Natural killer cell (primary cell): Measurements from ENCODE around the gene PHTF2. TPM values are rescaled to one million over a fixed set of nuclear protein-coding genes. Genes with fewer than 3 reads are reported as not detected.

Source experiments
- ATAC-seq, 3 donors: fragments of 150-1000 bp in 2 of 3; fragments of 200-7000 bp in 1 of 3; cut with Tn5 transposase; 1 replicate in 1 of 3; 2 replicates in 2 of 3; pipeline ENCODE4 v1.10.0; 2021; ENCODE audit warnings: mild to moderate bottlenecking in 2 of 3, moderate library complexity in 2 of 3
- DNase-seq, 2 donors: peaks; one replicate each; pipeline versions ENCODE4 v3.0.0 to v3.0.0-alpha.2; 2013 to 2021; ENCODE audit warnings: mixed read lengths in 1 of 2
- H3K27ac ChIP-seq: one replicate; pipeline ENCODE4 v1.5.1; 2013; ENCODE audit warnings: mild to moderate bottlenecking, low read length
- H3K27me3 ChIP-seq: one replicate; pipeline ENCODE4 v1.6.1; 2013; ENCODE audit warnings: low read length; ENCODE audit not compliant: control insufficient read depth, insufficient read depth
- H3K36me3 ChIP-seq: one replicate; pipeline ENCODE4 v1.6.1; 2013; ENCODE audit warnings: low read length; ENCODE audit not compliant: control insufficient read depth, insufficient read depth
- H3K4me1 ChIP-seq: one replicate; pipeline ENCODE4 v1.6.1; 2013; ENCODE audit warnings: low read length; ENCODE audit not compliant: control insufficient read depth, insufficient read depth
- H3K4me3 ChIP-seq: one replicate; pipeline ENCODE4 v1.5.1; 2013; ENCODE audit warnings: low read length
- H3K9me3 ChIP-seq: one replicate; pipeline ENCODE4 v1.6.1; 2013; ENCODE audit warnings: low read length; ENCODE audit not compliant: control insufficient read depth, insufficient read depth
- H3K27ac Mint-ChIP-seq, 2 donors: one replicate each; pipeline ENCODE4 v1.8.0; 2022; ENCODE audit warnings: mild to moderate bottlenecking in 2 of 2, mixed read lengths in 2 of 2, moderate library complexity in 1 of 2
- H3K27me3 Mint-ChIP-seq, 2 donors: one replicate each; pipeline ENCODE4 v1.8.0; 2022; ENCODE audit warnings: low read depth in 2 of 2, mixed read lengths in 2 of 2
- H3K36me3 Mint-ChIP-seq: one replicate; pipeline ENCODE4 v1.8.0; 2022; ENCODE audit warnings: mixed read lengths
- H3K4me1 Mint-ChIP-seq, 2 donors: one replicate each; pipeline ENCODE4 v1.8.0; 2022; ENCODE audit warnings: mixed read lengths in 2 of 2
- H3K4me3 Mint-ChIP-seq: one replicate; pipeline ENCODE4 v1.8.0; 2022; ENCODE audit warnings: mild to moderate bottlenecking, moderate library complexity, mixed read lengths
- H3K9me3 Mint-ChIP-seq, 2 donors: one replicate each; pipeline ENCODE4 v1.8.0; 2022; ENCODE audit warnings: mixed read lengths in 2 of 2
- WGBS: methylation state at CpG from one replicate; pipeline ENCODE4 v1.1.7; 2013; ENCODE audit warnings: missing lambda C conversion rate; ENCODE audit not compliant: insufficient coverage; 5-methylcytosine and 5-hydroxymethylcytosine counted together
- intact Hi-C: fragments of 100-400 bp; cut with micrococcal nuclease; formaldehyde crosslinking; loops from one replicate; pipeline ENCODE4 v1.14.2; 2022
- total RNA-seq, 4 donors: library from RNA; stranded (reverse); fragments of 120-200 nt in 1 of 4; gene quantifications; one replicate each; pipeline versions ENCODE4 v1.2.3 to v1.2.4, GENCODE V29; 2013 to 2022
- TF ChIP-seq, protein P1 (sequence below): fragments of 200-600 bp; IDR thresholded peaks from one replicate; pipeline ENCODE4 v1.8.0; 2022; ENCODE audit warnings: antibody characterized with exemption

Gene PHTF2
- total RNA-seq, 3 donors from 2014 or later (not counting 1 experiment from before 2014, with no cell fraction given): 23.1 to 26.9 (median 26.4) TPM

DNA sequence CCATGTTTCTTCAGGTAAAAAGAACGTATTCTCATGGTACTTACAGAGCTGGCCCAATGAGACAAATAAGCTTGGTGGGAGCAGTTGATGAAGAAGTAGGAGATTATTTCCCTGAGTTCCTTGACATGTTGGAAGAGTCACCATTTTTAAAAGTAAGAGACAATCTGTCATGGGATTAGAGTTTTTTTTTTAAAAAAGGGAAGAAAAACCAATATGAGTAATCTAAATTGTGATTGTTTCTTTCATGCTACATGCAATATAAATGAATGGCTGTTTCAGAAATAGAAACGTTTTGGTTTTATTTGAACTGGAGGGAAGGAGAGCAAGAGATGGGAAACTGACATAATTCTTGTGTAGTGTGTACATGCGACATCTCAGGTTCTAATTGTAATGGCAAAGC is 33.1 kb upstream of the PHTF2 start:
- Mint-ChIP-seq H3K27ac (peak overlapping the region in 1 of 2 donors; percentile 72), H3K4me1 (peaks cover 26 to 30% of the 10 kb centered on the region in 2 donors), H3K4me3 (no peak overlapping the region), H3K9me3 (no peaks in the 10 kb centered on the region), H3K27me3 (no peaks in the 10 kb centered on the region), H3K36me3 (no peaks in the 10 kb centered on the region)
- ATAC-seq: no peak
- no peak overlapping the region for H3K27ac ChIP-seq
- intact Hi-C loops: no loop called here
- TF ChIP-seq, protein P1, sequence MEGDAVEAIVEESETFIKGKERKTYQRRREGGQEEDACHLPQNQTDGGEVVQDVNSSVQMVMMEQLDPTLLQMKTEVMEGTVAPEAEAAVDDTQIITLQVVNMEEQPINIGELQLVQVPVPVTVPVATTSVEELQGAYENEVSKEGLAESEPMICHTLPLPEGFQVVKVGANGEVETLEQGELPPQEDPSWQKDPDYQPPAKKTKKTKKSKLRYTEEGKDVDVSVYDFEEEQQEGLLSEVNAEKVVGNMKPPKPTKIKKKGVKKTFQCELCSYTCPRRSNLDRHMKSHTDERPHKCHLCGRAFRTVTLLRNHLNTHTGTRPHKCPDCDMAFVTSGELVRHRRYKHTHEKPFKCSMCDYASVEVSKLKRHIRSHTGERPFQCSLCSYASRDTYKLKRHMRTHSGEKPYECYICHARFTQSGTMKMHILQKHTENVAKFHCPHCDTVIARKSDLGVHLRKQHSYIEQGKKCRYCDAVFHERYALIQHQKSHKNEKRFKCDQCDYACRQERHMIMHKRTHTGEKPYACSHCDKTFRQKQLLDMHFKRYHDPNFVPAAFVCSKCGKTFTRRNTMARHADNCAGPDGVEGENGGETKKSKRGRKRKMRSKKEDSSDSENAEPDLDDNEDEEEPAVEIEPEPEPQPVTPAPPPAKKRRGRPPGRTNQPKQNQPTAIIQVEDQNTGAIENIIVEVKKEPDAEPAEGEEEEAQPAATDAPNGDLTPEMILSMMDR: no peak
- 79% methylated on average over 3 of the region's 3 CpGs for WGBS
- no peak overlapping the region for H3K4me3 ChIP-seq
- no peaks in the 10 kb centered on the region for H3K9me3 ChIP-seq
- no peaks in the 10 kb centered on the region for H3K4me1 ChIP-seq
- H3K36me3 ChIP-seq: peaks cover 25% of the 10 kb centered on the region
- no peak for DNase-seq
- no peaks in the 10 kb centered on the region for H3K27me3 ChIP-seq

DNA sequence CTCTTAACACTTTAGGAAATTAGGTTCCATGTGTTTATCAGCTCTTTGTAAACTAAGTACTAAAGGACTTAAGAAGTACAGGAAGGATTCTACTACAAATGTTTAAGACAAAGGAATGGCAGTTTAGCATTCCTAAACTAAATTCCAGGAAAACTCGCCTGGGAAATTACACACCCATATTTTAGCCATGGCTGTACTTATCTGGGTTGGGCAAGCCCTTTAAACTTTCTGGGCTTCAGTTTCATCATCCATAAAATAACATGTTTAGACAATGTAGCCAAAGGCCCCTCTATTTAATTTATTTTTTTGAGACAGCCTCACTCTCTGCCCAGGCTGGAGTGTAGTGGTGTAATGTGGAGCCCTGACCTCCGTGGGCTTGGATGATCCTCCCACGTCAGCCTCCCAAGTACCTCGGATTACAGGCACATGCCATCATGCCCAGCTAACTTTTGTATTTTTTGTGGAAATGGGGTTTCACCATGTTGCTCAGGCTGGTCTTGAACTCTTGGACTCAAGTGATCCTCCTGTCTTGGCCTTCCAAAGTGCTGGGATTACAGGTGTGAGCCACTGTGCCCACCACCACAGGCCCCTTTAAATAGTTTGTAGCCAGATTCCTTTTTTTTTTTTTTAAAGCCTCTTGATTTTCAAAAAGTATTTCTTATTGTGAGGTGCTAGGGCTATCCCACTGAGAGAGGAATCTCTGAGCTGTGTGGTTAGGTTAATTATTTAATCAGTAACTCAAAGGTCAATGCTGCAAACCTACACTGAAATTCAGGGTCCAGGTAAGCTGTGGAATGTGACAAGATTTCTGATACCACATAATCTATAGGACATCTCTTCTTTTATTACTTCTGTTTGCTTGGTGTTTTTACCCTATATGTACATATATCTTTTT is 32.4 kb upstream of the PHTF2 start:
- Histone ChIP-seq H3K36me3 (peaks cover 25% of the 10 kb centered on the region), H3K27me3 (no peaks in the 10 kb centered on the region), H3K4me1 (no peaks in the 10 kb centered on the region), H3K9me3 (no peaks in the 10 kb centered on the region), H3K27ac (no peak overlapping the region), H3K4me3 (no peak overlapping the region)
- TF ChIP-seq, protein P1: no peak
- peak overlapping the region; percentile 58 to 72 for H3K27ac Mint-ChIP-seq
- no peaks in the 10 kb centered on the region for H3K9me3 Mint-ChIP-seq
- WGBS: 94% methylated on average over 4 of the region's 4 CpGs
- DNase-seq (no peak), ATAC-seq (no peak)
- intact Hi-C loops: no loop called here
- H3K27me3 Mint-ChIP-seq: no peaks in the 10 kb centered on the region
- peaks cover 24 to 30% of the 10 kb centered on the region in 2 donors for H3K4me1 Mint-ChIP-seq
- no peak overlapping the region for H3K4me3 Mint-ChIP-seq
- H3K36me3 Mint-ChIP-seq: no peaks in the 10 kb centered on the region

DNA sequence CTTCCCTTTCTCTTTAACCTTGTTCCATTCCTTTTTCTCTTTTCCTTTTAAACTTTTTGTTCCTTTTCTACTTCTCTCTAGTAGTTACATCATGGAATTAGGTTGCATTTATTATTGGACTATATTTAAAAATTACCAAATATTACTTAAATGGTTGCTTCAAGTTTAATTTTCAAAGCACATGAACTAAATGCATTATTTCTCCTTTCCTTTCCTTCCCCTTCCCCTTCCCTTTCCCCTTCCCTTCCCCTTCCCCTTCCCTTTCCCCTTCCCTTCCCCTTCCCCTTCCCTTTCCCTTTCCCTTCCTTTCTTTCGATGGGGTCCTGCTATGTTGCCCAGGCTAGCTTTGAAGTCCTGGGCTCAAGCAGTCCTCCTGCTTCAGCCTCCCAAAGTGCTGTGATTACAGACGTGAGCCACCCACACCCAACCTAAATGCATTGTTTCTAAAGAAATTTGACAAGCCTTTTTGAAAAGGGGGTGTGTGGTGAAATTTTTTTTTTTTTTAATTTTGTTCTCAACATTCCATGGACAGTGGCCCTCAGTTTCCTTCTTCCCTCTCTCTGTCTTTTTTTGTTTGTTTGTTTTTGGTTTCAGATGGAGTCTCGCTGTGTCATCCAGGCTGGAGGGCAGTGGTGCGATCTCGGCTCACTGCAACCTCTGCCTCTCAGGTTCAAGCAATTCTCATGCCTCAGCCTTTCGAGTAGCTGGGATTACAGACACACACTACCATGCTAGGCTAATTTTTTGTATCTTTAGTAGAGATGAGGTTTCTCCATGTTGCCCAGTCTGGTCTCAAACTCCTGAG is 31.6 kb upstream of the PHTF2 start:
- ATAC-seq: no peak
- DNase-seq: no peak
- Mint-ChIP-seq H3K4me1 (peaks cover 25 to 32% of the 10 kb centered on the region in 2 donors), H3K27me3 (no peaks in the 10 kb centered on the region), H3K4me3 (no peak overlapping the region), H3K9me3 (no peaks in the 10 kb centered on the region), H3K27ac (peak overlapping the region; percentile 34 to 58), H3K36me3 (no peaks in the 10 kb centered on the region)
- TF ChIP-seq, protein P1: no peak
- intact Hi-C loops: no loop called here
- WGBS: 98% methylated on average over 5 of the region's 6 CpGs
- Histone ChIP-seq H3K4me1 (no peaks in the 10 kb centered on the region), H3K27me3 (no peaks in the 10 kb centered on the region), H3K36me3 (peaks cover 25% of the 10 kb centered on the region), H3K27ac (no peak overlapping the region), H3K9me3 (no peaks in the 10 kb centered on the region), H3K4me3 (no peak overlapping the region)
